ENCODE results near the gene LCE1A. TPM values are rescaled to one million over a fixed set of nuclear protein-coding genes. Genes with fewer than 3 reads are reported as not detected.

LCE1A gene
- total RNA-seq, 2 donors from 2014 or later = not detected

DNA sequence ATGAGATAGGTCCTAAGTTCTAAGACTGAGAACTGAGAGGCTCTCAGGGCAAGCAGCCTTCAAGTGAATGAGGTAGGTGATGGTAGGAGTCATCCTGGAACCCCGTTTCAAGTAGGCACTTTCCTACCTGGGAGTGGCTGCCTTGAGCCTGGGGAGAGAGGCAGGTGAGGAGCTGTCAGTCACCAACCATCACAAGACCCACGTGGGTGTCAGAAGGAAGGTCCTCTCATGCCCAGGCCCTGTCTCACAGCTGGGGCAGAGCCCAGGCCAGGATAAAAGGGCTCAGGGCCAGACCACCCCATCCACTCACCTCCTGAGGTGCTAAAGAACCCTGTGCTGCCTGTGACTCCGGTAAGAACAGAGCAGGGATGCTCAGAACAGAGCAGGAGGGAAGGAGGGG lies 30.9 kb upstream of the LCE1A start, which contains the start of gene LCE1D:
Gene LCE1D, plus strand, starts transcription at position 301 of the 400 bp plus-strand sequence. CDS start 1,074 bp downstream, outside the sequence.
- DNase-seq (ENCODE audit: low spot score) (no peak), ATAC-seq (ENCODE audit: insufficient number of reproducible peaks, low FRiP score, low read depth) (no peak)
- no peaks in the 10 kb centered on the region for H3K4me1 ChIP-seq (ENCODE audit: control insufficient read depth in 1 of 2, low read depth in 2 of 2)
- H3K9me3 ChIP-seq = no peaks in the 10 kb centered on the region
- no peak within 1 kb of the TSS for H3K27ac ChIP-seq
- H3K4me3 ChIP-seq = no peak within 1 kb of the TSS
- H3K36me3 ChIP-seq = no peaks in the 10 kb centered on the region
- H3K27me3 ChIP-seq (replicated peaks; ENCODE audit: insufficient read depth) = no peaks in the 10 kb centered on the region
- TF ChIP-seq, protein P1, sequence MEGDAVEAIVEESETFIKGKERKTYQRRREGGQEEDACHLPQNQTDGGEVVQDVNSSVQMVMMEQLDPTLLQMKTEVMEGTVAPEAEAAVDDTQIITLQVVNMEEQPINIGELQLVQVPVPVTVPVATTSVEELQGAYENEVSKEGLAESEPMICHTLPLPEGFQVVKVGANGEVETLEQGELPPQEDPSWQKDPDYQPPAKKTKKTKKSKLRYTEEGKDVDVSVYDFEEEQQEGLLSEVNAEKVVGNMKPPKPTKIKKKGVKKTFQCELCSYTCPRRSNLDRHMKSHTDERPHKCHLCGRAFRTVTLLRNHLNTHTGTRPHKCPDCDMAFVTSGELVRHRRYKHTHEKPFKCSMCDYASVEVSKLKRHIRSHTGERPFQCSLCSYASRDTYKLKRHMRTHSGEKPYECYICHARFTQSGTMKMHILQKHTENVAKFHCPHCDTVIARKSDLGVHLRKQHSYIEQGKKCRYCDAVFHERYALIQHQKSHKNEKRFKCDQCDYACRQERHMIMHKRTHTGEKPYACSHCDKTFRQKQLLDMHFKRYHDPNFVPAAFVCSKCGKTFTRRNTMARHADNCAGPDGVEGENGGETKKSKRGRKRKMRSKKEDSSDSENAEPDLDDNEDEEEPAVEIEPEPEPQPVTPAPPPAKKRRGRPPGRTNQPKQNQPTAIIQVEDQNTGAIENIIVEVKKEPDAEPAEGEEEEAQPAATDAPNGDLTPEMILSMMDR (IDR thresholded peaks at IDR 0.05) = no peak

DNA sequence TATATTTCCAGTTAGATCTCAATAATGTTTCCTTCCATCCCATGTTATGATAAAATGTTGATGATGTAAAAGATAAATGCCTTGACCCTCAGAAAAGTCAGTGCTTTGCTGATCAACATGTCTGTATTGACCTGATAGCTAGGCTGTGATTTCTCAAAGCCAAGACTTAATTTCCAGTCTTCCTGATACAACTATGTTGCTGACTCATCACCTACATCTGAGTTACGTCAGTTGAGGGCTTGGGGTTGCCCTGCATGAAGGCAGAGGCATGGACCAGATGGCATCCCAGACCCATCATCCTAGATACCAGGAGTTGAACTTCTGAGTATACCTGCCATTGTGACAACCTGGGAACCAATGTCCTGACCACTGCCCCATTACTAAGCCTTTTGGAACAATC lies 25.9 kb upstream of the LCE1A start:
- no peaks in the 10 kb centered on the region for H3K27me3 ChIP-seq (replicated peaks; ENCODE audit: insufficient read depth)
- DNase-seq (ENCODE audit: low spot score) (no peak), ATAC-seq (ENCODE audit: insufficient number of reproducible peaks, low FRiP score, low read depth) (no peak)
- H3K9me3 ChIP-seq = no peaks in the 10 kb centered on the region
- TF ChIP-seq, protein P1 (IDR thresholded peaks at IDR 0.05) = no peak
- H3K27ac ChIP-seq = no peak overlapping the region
- H3K4me3 ChIP-seq = no peak overlapping the region
- no peaks in the 10 kb centered on the region for H3K36me3 ChIP-seq
- H3K4me1 ChIP-seq (ENCODE audit: control insufficient read depth in 1 of 2, low read depth in 2 of 2) = no peaks in the 10 kb centered on the region

DNA sequence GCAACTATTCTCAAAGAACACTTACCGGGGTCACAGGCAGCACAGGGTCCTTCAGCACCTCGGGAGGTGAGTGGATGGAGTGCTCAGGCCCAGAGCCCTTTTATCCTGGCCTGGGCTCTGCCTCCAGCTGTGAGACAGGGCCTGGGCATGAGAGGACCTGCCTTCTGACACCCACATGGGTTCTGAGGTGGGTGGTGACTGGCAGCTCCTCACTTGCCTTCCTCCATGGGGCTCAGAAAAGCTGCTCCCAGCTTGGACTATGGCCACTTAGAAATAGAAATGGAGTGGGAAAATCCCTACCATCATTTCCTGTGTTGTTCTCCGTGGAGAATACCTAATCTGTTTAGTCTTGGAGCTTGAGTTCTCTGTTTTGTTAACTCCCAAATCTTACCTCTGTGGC lies 20.7 kb upstream of the LCE1A start, which contains the start of gene LCE1C:
Gene LCE1C, minus strand, starts transcription at position 76 of the 400 bp plus-strand sequence. CDS start 1,173 bp downstream, outside the sequence.
- no peak within 1 kb of the TSS for H3K27ac ChIP-seq
- DNase-seq (ENCODE audit: low spot score) (no peak), ATAC-seq (ENCODE audit: insufficient number of reproducible peaks, low FRiP score, low read depth) (no peak)
- H3K4me3 ChIP-seq = no peak within 1 kb of the TSS
- H3K9me3 ChIP-seq = no peaks in the 10 kb centered on the region
- no peaks in the 10 kb centered on the region for H3K36me3 ChIP-seq
- no peaks in the 10 kb centered on the region for H3K4me1 ChIP-seq (ENCODE audit: control insufficient read depth in 1 of 2, low read depth in 2 of 2)
- TF ChIP-seq, protein P1 (IDR thresholded peaks at IDR 0.05) = no peak
- H3K27me3 ChIP-seq (replicated peaks; ENCODE audit: insufficient read depth) = no peaks in the 10 kb centered on the region

DNA sequence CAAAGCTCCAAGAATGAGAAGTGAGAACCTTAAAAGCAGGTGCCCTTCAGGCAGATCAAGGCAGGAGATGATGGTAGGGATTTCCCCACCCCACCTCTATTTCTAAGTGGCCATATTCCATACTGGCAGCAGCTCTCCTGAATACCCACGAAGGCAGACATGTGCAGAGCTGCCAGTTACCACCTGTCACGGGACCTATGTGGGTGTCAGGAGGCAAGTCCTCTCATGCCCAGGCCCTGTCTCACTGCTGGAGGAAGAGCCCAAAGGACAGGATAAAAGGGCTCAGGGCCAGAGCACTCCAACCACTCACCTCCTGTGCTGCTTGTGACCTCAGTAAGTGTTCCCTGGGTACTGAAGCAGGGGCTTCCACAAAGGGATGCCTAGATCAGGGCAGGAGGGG lies 16.2 kb upstream of the LCE1A start:
- H3K27me3 ChIP-seq (replicated peaks; ENCODE audit: insufficient read depth) = no peaks in the 10 kb centered on the region
- no peak overlapping the region for H3K4me3 ChIP-seq
- no peak overlapping the region for H3K27ac ChIP-seq
- DNase-seq (ENCODE audit: low spot score) = no peak
- TF ChIP-seq, protein P1 (IDR thresholded peaks at IDR 0.05) = no peak
- no peaks in the 10 kb centered on the region for H3K4me1 ChIP-seq (ENCODE audit: control insufficient read depth in 1 of 2, low read depth in 2 of 2)
- no peak for ATAC-seq (ENCODE audit: insufficient number of reproducible peaks, low FRiP score, low read depth)
- H3K36me3 ChIP-seq = no peaks in the 10 kb centered on the region
- H3K9me3 ChIP-seq = no peaks in the 10 kb centered on the region

DNA sequence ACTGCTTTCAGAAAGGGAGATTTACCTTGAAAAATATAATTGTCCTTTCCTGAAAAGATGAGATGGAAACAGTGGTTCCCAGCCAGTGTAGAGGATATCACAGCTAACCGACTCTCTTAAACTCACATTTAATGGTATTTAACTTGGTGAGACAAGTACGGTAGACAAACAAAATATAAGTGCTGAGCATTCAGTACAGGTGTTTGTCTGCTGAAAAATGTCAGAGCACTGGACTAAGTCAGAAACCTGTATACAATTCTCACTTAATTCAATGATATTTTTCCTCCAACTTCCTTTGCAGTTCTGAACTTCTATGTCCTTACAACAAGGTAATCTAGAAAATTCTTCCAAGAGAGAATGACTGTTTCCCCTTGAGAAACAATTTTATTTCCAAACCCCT lies 15.6 kb upstream of the LCE1A start, which contains the start of gene LCE1B:
Gene LCE1B, plus strand, starts transcription at position 301 of the 400 bp plus-strand sequence. CDS start 476 bp downstream, outside the sequence.
- no peaks in the 10 kb centered on the region for H3K27me3 ChIP-seq (replicated peaks; ENCODE audit: insufficient read depth)
- TF ChIP-seq, protein P1 (IDR thresholded peaks at IDR 0.05) = no peak
- H3K27ac ChIP-seq = no peak within 1 kb of the TSS
- H3K36me3 ChIP-seq = no peaks in the 10 kb centered on the region
- no peak within 1 kb of the TSS for H3K4me3 ChIP-seq
- H3K9me3 ChIP-seq = no peaks in the 10 kb centered on the region
- DNase-seq (ENCODE audit: low spot score) = no peak
- no peak for ATAC-seq (ENCODE audit: insufficient number of reproducible peaks, low FRiP score, low read depth)
- H3K4me1 ChIP-seq (ENCODE audit: control insufficient read depth in 1 of 2, low read depth in 2 of 2) = no peaks in the 10 kb centered on the region
